ENCODE measurements around the gene PPP2R5A.
A peak's percentile ranks its signal among the peaks of the same experiment; 100 is the strongest.

PPP2R5A gene

GRCh38 chr1:212284744-212285684 is at the start of gene PPP2R5A:
TSS of gene PPP2R5A (plus strand) at chr1:212285410. CDS start at chr1:212286111, 701 bp downstream.
- peak; percentile 98 for DNase-seq (ENCODE audit: low read depth)

GRCh38 chr1:212235857-212236256 is 49.4 kb upstream of the PPP2R5A start:
- no peak for DNase-seq (ENCODE audit: low read depth)

DNA sequence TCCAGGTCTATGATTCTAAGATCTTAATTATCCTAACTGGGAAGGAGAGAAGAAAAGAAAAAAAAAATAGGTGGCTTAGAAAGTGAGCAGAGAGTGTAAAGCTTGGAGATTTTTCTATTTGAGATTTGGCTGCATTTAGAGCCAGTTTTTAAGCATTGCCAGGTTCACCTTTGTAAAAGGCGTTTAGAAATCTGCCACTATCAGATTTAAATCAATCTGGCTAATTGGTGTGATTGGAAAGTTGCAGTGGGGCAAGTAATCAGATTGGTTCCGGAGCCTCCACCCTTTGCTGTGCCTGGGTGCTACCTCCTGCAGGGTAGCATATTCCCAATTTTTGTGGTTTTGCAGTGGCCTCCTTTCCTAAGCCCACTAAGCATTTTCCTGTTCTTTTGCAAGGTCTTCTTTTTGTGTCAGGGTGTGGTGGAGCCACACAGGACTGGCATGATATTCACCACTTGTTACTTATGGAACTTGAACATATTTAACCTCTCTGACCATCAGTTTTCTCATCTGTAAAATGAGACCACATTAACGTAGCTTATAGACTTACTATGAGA is 48.5 kb upstream of the PPP2R5A start:
- no peak for DNase-seq (ENCODE audit: low read depth)

- no peak for DNase-seq (ENCODE audit: low read depth)
Observed at GRCh38 chr1:212237651-212238050, 47.6 kb upstream of the PPP2R5A start.

- no peak for DNase-seq (ENCODE audit: low read depth)
Observed at GRCh38 chr1:212238552-212238951, 46.7 kb upstream of the PPP2R5A start.

DNA sequence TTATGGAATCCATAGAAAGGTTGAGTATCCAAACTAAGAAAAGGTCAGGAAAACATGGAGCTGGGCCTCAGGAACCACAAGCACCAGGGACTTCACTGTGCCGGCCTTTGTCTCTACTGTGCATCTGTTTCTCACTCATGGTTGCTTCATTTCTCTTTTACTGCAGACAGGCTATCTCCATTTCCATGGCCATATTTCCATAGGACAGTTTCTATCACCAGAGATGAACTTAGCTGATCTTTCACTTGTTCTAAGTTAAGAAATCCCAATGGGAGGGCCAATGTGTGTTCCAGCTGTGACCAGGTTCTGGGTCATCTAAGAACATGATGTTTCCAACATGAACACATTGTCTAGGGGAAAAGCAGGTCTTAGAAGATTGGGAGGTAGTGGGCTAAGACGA is 43.7 kb upstream of the PPP2R5A start:
- no peak for DNase-seq (ENCODE audit: low read depth)

DNA sequence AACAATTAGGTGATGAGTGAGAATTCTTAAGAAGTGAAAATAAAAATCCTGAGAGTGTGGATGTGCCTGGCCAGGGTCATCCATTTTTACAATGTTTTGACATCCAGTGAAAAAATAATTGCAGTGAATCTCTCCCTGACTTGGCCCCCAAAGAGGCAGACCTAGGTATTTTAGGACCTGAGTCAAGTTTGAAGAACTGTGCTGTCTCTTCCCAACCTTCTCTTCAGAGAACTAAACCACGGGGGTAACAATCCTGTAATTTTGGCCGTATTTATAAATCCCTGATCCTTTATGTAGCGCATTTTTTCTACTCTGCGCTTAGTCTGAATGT is 43.3 kb upstream of the PPP2R5A start:
- no peak for DNase-seq (ENCODE audit: low read depth)

- DNase-seq (ENCODE audit: low read depth): no peak
Observed at GRCh38 chr1:212242288-212242984, 42.8 kb upstream of the PPP2R5A start.

DNA sequence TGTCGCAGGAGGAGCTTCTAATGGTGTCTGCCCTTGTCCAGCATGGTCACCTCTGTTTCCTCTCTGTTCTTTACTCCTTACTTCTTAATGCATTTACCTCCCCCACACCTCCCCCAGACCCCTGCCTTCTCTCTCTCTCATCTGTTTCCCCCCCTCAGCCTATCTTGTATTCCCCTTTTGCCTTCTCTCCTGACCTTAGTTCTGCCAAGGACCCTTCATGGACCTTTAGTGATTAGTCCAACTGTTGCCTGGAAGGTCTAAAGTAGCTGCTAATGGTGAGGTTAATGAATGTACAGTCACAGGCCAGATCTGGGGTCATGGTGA is 42.3 kb upstream of the PPP2R5A start:
- no peak for DNase-seq (ENCODE audit: low read depth)

GRCh38 chr1:212244441-212244840 is 40.8 kb upstream of the PPP2R5A start:
- DNase-seq (ENCODE audit: low read depth): no peak

GRCh38 chr1:212247179-212247721 is 38.0 kb upstream of the PPP2R5A start:
- DNase-seq (ENCODE audit: low read depth): no peak

- DNase-seq (ENCODE audit: low read depth): no peak
Observed at GRCh38 chr1:212247988-212248387, 37.2 kb upstream of the PPP2R5A start.

- DNase-seq (ENCODE audit: low read depth): no peak
Observed at GRCh38 chr1:212254853-212255363, 30.3 kb upstream of the PPP2R5A start.

DNA sequence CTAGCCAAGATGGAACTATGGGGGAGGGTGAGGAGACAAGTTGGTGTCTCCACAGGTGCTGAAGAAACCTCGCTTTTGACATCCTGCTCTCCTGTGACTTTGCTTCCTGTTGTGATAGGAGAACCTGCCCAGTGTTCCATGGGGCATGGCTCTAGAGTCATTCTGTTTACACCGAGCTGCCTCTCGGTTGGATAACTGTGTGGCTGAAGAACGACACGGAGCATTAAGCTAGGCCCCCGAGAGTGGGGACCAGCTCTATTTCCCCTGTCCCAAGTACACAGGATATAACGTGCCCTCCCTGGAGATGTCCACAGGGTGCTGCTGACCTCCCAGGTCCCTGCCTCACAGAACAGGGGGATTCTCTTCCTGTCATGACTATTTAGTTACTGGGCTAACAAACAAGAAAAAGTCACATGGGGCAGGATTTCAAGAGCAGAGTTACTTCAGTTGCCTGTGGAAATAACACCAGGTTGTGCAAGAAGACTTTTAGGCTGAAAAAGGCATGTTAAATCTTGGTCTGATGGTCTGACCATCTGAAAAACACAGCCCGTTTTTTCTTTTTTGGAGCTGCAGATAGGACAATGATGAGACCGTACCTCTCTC is 29.4 kb upstream of the PPP2R5A start:
- DNase-seq (ENCODE audit: low read depth): no peak

DNA sequence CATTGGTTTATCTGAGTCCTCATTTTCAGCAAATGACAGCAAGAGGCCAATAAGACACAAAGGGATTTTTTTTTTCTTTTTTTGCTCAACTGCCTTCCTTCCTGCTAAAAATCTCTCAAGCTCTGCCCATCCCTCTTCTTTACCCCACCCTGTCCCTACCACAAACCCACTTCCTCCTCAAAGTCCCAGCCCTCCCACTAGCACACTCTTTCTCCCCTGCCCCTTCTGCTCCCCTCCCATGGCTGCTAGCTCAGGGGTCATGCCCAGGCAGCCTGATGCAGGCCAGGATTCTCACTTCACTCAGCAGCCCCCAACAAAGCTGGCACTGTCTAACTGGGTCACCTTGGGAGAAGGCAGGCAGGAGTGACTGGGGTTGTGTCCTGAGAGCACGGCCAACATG is 28.8 kb upstream of the PPP2R5A start:
- no peak for DNase-seq (ENCODE audit: low read depth)

- no peak for DNase-seq (ENCODE audit: low read depth)
Observed at GRCh38 chr1:212257157-212257556, 28.1 kb upstream of the PPP2R5A start.

DNA sequence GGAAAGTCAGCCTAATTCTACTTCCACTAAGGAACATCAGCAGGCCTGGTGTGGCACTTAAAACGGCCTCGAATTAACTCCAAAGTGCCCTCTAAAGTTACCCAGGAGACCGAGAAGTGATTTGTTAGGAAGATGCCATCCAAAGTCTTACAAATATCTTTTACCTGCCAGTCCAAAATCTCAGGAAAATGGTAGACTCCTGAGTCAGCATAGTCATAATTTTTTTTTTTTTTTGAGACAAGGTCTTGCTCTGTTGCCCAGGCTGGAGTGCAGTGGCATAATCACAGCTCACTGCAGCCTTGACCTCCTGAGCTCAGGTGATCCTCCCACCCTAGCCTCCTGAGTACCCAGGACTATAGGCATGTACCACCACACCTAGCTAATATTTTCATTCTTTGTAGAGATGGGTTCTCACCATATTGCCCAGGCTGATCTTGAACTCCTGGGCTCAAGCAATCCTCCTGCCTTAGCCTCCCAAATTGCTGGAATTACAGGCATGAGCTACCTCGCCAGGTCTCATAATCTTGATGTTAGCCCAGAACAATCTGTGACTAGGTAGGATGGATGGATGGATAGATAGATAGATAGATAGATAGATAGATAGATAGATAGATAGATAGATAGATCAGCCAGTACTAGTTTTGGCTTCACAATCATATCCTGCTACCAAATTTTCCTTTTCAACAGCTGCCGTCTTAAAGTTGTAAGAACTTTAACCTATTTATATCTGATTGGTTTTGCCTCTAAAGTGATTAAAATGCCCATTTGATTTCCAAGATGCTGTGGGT is 25.3 kb upstream of the PPP2R5A start:
- no peak for DNase-seq (ENCODE audit: low read depth)

GRCh38 chr1:212260557-212261355 is 24.5 kb upstream of the PPP2R5A start:
- no peak for DNase-seq (ENCODE audit: low read depth)

DNA sequence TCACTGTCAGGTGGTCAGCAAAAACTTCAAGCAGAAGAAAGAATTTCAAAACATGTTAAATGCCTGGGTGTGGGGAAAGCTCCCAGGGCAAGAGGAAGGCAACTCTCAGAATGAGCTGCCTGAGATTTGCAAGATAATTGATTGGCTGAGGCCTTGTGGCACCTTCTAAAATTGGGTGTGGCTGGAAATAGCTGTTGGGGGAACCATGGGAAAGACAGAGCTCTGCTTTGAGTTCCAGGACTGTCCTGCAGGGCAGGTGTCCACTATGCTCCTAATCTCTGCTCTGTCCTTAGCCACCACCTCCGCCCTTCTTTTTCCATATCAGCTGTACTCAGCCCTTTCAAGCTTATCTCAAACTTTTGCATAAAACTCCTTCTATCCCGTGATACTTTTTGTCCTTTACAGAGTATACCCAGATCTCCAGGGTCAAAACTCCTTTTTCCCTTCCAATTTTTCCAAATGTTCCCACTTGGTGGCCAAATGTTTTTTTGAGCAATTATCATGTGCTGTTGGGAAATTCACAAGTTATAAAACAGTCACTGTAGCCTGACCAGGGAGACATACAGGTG is 23.8 kb upstream of the PPP2R5A start:
- no peak for DNase-seq (ENCODE audit: low read depth)

GRCh38 chr1:212267017-212267416 is 18.2 kb upstream of the PPP2R5A start:
- DNase-seq (ENCODE audit: low read depth): no peak

All from stimulated activated CD8-positive, alpha-beta memory T cell treated with anti-CD3 and anti-CD28 coated beads, Interleukin-12 subunit alpha, Interleukin-12 subunit beta, amount 100 ng/mL, for 4 hours (primary cell).